AG04450 (cell line): Measurements from ENCODE around the gene ZBTB20. TPM values are rescaled to one million over a fixed set of nuclear protein-coding genes. Genes with fewer than 3 reads are reported as not detected.

ENCODE experiments used
- CTCF ChIA-PET: fragments of 300-600, 350-600 bp; formaldehyde crosslinking; extraction: SDS; loops from one replicate; lab custom pipeline; 2022; ENCODE audit warnings: antibody characterized with exemption, inconsistent platforms; lab: Charles Lee
- POLR2A ChIA-PET: fragments of 350-600 bp; formaldehyde crosslinking; extraction: SDS; loops from one replicate; lab custom pipeline; 2021; ENCODE audit warnings: antibody characterized with exemption, inconsistent platforms; lab: Yijun Ruan, JAX
- DNase-seq: peaks from one replicate; pipeline ENCODE4 v3.0.0-alpha.2; 2011; ENCODE audit warnings: low read depth, low spot score
- H3K27ac ChIP-seq: one replicate; pipeline ENCODE4 v1.5.1; 2012; ENCODE audit warnings: low read depth, low read length, control low read depth
- H3K27me3 ChIP-seq: one replicate; pipeline ENCODE4 v1.6.0; 2012; ENCODE audit warnings: low read length; ENCODE audit not compliant: control insufficient read depth, insufficient read depth
- H3K4me3 ChIP-seq: 2 replicates; pipeline ENCODE4 v1.5.1; 2011; ENCODE audit warnings: mild to moderate bottlenecking, low read depth, low read length, control low read depth
- H3K9me3 ChIP-seq: 2 replicates; pipeline ENCODE4 v1.5.1; 2012; ENCODE audit warnings: low read length; ENCODE audit not compliant: control insufficient read depth, insufficient read depth
- CTCF ChIP-seq: IDR thresholded peaks from 2 replicates; pipeline ENCODE4 v1.5.1; 2011; ENCODE audit warnings: low read depth, low read length, control low read depth, inconsistent platforms
- polyA plus RNA-seq: library from polyadenylated mRNA; depleted of rRNA; stranded (reverse); fragments of >200 nt; gene quantifications from 2 replicates; pipeline ENCODE4 v1.2.3, GENCODE V29; 2011

ZBTB20 gene
- polyA plus RNA-seq, 1 experiment, result 3.0 TPM

- Histone ChIP-seq H3K9me3 (no peaks in the 10 kb centered on the region), H3K27me3 (no peaks in the 10 kb centered on the region), H3K27ac (no peak overlapping the region), H3K4me3 (no peak overlapping the region)
- POLR2A ChIA-PET, result no interaction called here
- no peak for DNase-seq
- CTCF ChIA-PET, result no interaction called here
- TF ChIP-seq CTCF, result no peak
Measured at GRCh38 chr3:114566162-114566755, 580.8 kb downstream of the ZBTB20 start.

GRCh38 chr3:114565216-114565615, 581.9 kb downstream of the ZBTB20 start:
- CTCF ChIA-PET, result interaction anchor here (1.5 kb wide), 1 partner anchor 13 kb away, joined by 3 read pairs; no protein-coding TSS in a partner anchor
- no peaks in the 10 kb centered on the region for H3K9me3 ChIP-seq
- no peaks in the 10 kb centered on the region for H3K27me3 ChIP-seq
- no peak overlapping the region for H3K27ac ChIP-seq
- no peak for TF ChIP-seq CTCF
- DNase-seq, result no peak
- POLR2A ChIA-PET, result no interaction called here
- H3K4me3 ChIP-seq, result no peak overlapping the region

- Histone ChIP-seq H3K27ac (no peak overlapping the region), H3K4me3 (no peak overlapping the region), H3K27me3 (no peaks in the 10 kb centered on the region), H3K9me3 (no peaks in the 10 kb centered on the region)
- no peak for TF ChIP-seq CTCF
- POLR2A ChIA-PET, result no interaction called here
- DNase-seq, result no peak
- CTCF ChIA-PET, result no interaction called here
Measured at GRCh38 chr3:114563720-114564119, 583.4 kb downstream of the ZBTB20 start.

- H3K4me3 ChIP-seq, result no peak overlapping the region
- TF ChIP-seq CTCF, result no peak
- ChIA-PET POLR2A (no interaction called here), CTCF (no interaction called here)
- no peaks in the 10 kb centered on the region for H3K27me3 ChIP-seq
- H3K27ac ChIP-seq, result no peak overlapping the region
- H3K9me3 ChIP-seq, result no peaks in the 10 kb centered on the region
- DNase-seq, result no peak
Measured at GRCh38 chr3:114562557-114562956, 584.5 kb downstream of the ZBTB20 start.

GRCh38 chr3:114558271-114558670, 588.8 kb downstream of the ZBTB20 start:
- no peak for TF ChIP-seq CTCF
- DNase-seq, result no peak
- Histone ChIP-seq H3K27ac (no peak overlapping the region), H3K9me3 (no peaks in the 10 kb centered on the region), H3K4me3 (no peak overlapping the region), H3K27me3 (no peaks in the 10 kb centered on the region)
- ChIA-PET CTCF (no interaction called here), POLR2A (no interaction called here)
